ENCODE results near the gene SEMA5A.
A peak's percentile ranks its signal among the peaks of the same experiment; 100 is the strongest.

SEMA5A gene

DNA sequence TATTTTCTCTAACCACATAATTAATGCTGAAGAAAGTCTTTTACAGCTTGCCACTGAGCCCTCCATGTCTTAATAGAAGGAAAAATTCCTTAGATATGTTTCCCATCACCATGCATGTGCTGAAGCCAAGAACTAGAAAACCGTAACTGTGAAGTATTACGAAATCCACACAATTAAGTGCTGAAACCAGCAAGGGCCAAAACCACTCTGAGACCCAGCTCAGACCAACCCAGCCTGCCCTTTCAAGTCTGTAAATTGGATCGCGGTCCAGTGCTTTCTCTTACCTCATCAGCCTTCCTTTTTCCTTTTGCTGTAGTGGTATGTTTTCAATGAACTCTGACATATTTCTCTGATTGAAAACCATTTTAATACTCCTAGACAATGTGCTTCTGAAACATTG, 26.3 kb downstream of the SEMA5A start:
- peak overlapping the region in 1 of 5 donors; percentile 5 for H3K4me3 ChIP-seq (ENCODE audit: low read depth in 1 of 5, low read length in 5 of 5)
- H3K27ac ChIP-seq (ENCODE audit: low read depth, low read length): no peak overlapping the region
- H3K9me3 ChIP-seq (ENCODE audit: control insufficient read depth in 5 of 5, low read length in 5 of 5): no peaks in the 10 kb centered on the region
- H3K27me3 ChIP-seq (ENCODE audit: control insufficient read depth in 5 of 5, insufficient read depth in 4 of 5, low read length in 5 of 5): peaks cover 0 to 3% (median 0%) of the 10 kb centered on the region in 5 donors
- no peak overlapping the region for H3K9ac ChIP-seq (ENCODE audit: low read length in 5 of 5)
- peaks cover 0 to 12% (median 6%) of the 10 kb centered on the region in 5 donors for H3K4me1 ChIP-seq (ENCODE audit: control insufficient read depth in 5 of 5, insufficient read depth in 5 of 5, low read length in 5 of 5)
- no peaks in the 10 kb centered on the region for H3K36me3 ChIP-seq (ENCODE audit: control insufficient read depth in 5 of 5, insufficient read depth in 5 of 5, low read length in 5 of 5)

DNA sequence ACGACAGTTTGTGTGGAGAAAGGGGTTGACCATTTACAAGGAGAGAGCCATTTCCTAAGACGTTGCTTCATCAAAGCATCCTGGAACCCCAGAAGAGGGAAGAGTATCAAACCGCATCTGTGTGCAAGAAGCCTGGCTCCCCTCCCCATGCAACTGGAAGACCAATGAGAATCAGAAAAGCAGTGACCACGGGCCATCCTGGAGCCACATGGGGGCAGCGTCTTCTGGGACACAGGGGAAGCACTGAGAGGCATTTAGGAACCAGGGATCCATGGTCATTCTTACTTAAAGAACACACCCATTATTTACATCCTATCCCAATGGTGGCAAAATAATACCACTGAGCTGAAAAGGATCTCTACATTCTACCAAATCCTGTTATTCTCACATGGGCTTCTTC, 29.3 kb downstream of the SEMA5A start:
- H3K4me1 ChIP-seq (ENCODE audit: control insufficient read depth in 5 of 5, insufficient read depth in 5 of 5, low read length in 5 of 5): peaks cover 0 to 12% (median 6%) of the 10 kb centered on the region in 5 donors
- no peak overlapping the region for H3K27ac ChIP-seq (ENCODE audit: low read depth, low read length)
- H3K27me3 ChIP-seq (ENCODE audit: control insufficient read depth in 5 of 5, insufficient read depth in 4 of 5, low read length in 5 of 5): peaks cover 0 to 3% (median 0%) of the 10 kb centered on the region in 5 donors
- no peaks in the 10 kb centered on the region for H3K36me3 ChIP-seq (ENCODE audit: control insufficient read depth in 5 of 5, insufficient read depth in 5 of 5, low read length in 5 of 5)
- no peak overlapping the region for H3K4me3 ChIP-seq (ENCODE audit: low read depth in 1 of 5, low read length in 5 of 5)
- no peaks in the 10 kb centered on the region for H3K9me3 ChIP-seq (ENCODE audit: control insufficient read depth in 5 of 5, low read length in 5 of 5)
- no peak overlapping the region for H3K9ac ChIP-seq (ENCODE audit: low read length in 5 of 5)

GRCh38 chr5:9515436-9515835, 30.4 kb downstream of the SEMA5A start:
- no peaks in the 10 kb centered on the region for H3K36me3 ChIP-seq (ENCODE audit: control insufficient read depth in 5 of 5, insufficient read depth in 5 of 5, low read length in 5 of 5)
- H3K9me3 ChIP-seq (ENCODE audit: control insufficient read depth in 5 of 5, low read length in 5 of 5): no peaks in the 10 kb centered on the region
- peaks cover 0 to 12% (median 6%) of the 10 kb centered on the region in 5 donors for H3K4me1 ChIP-seq (ENCODE audit: control insufficient read depth in 5 of 5, insufficient read depth in 5 of 5, low read length in 5 of 5)
- H3K27me3 ChIP-seq (ENCODE audit: control insufficient read depth in 5 of 5, insufficient read depth in 4 of 5, low read length in 5 of 5): peaks cover 0 to 3% (median 0%) of the 10 kb centered on the region in 5 donors
- H3K27ac ChIP-seq (ENCODE audit: low read depth, low read length): no peak overlapping the region
- no peak overlapping the region for H3K4me3 ChIP-seq (ENCODE audit: low read depth in 1 of 5, low read length in 5 of 5)
- H3K9ac ChIP-seq (ENCODE audit: low read length in 5 of 5): no peak overlapping the region

- H3K9ac ChIP-seq (ENCODE audit: low read length in 5 of 5): no peak overlapping the region
Observed at GRCh38 chr5:9514968-9515367, 30.9 kb downstream of the SEMA5A start.

GRCh38 chr5:9513827-9514226, 32.0 kb downstream of the SEMA5A start:
- Histone ChIP-seq H3K4me3 (ENCODE audit: low read depth in 1 of 5, low read length in 5 of 5) (no peak overlapping the region), H3K27me3 (ENCODE audit: control insufficient read depth in 5 of 5, insufficient read depth in 4 of 5, low read length in 5 of 5) (peaks cover 0 to 3% (median 0%) of the 10 kb centered on the region in 5 donors), H3K4me1 (ENCODE audit: control insufficient read depth in 5 of 5, insufficient read depth in 5 of 5, low read length in 5 of 5) (no peaks in the 10 kb centered on the region), H3K9me3 (ENCODE audit: control insufficient read depth in 5 of 5, low read length in 5 of 5) (no peaks in the 10 kb centered on the region), H3K9ac (ENCODE audit: low read length in 5 of 5) (no peak overlapping the region), H3K27ac (ENCODE audit: low read depth, low read length) (no peak overlapping the region), H3K36me3 (ENCODE audit: control insufficient read depth in 5 of 5, insufficient read depth in 5 of 5, low read length in 5 of 5) (no peaks in the 10 kb centered on the region)

More at GRCh38 chr5:9514968-9515367, 30.9 kb downstream of the SEMA5A start:
- H3K9me3 ChIP-seq (ENCODE audit: control insufficient read depth in 5 of 5, low read length in 5 of 5): no peaks in the 10 kb centered on the region
- H3K4me1 ChIP-seq (ENCODE audit: control insufficient read depth in 5 of 5, insufficient read depth in 5 of 5, low read length in 5 of 5): peaks cover 0 to 8% (median 6%) of the 10 kb centered on the region in 5 donors
- H3K27ac ChIP-seq (ENCODE audit: low read depth, low read length): no peak overlapping the region
- no peaks in the 10 kb centered on the region for H3K36me3 ChIP-seq (ENCODE audit: control insufficient read depth in 5 of 5, insufficient read depth in 5 of 5, low read length in 5 of 5)
- no peak overlapping the region for H3K4me3 ChIP-seq (ENCODE audit: low read depth in 1 of 5, low read length in 5 of 5)
- peaks cover 0 to 3% (median 0%) of the 10 kb centered on the region in 5 donors for H3K27me3 ChIP-seq (ENCODE audit: control insufficient read depth in 5 of 5, insufficient read depth in 4 of 5, low read length in 5 of 5)

DNA sequence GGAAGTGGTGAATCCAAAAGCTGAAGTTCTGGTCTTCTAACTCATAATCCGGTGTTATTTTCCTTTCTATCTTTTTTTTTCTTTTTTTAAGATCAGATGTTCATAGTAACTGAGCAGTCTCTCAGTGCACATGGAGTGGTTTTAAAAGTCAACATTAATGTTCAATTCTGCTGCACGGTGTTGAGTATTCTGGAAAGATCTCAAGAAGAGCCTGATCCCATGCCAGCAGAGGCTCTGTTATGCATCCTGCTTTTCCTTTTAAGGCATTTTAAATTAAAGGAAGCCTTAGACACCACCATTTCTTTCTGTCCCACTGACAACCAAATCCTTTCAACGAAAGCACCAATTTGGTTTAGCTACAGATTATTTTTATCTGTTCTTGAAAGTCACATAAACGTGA, 33.4 kb downstream of the SEMA5A start:
- Histone ChIP-seq H3K27ac (ENCODE audit: low read depth, low read length) (no peak overlapping the region), H3K36me3 (ENCODE audit: control insufficient read depth in 5 of 5, insufficient read depth in 5 of 5, low read length in 5 of 5) (no peaks in the 10 kb centered on the region), H3K4me1 (ENCODE audit: control insufficient read depth in 5 of 5, insufficient read depth in 5 of 5, low read length in 5 of 5) (no peaks in the 10 kb centered on the region), H3K9ac (ENCODE audit: low read length in 5 of 5) (no peak overlapping the region), H3K27me3 (ENCODE audit: control insufficient read depth in 5 of 5, insufficient read depth in 4 of 5, low read length in 5 of 5) (peaks cover 0 to 3% (median 0%) of the 10 kb centered on the region in 5 donors), H3K4me3 (ENCODE audit: low read depth in 1 of 5, low read length in 5 of 5) (no peak overlapping the region), H3K9me3 (ENCODE audit: control insufficient read depth in 5 of 5, low read length in 5 of 5) (no peaks in the 10 kb centered on the region)

DNA sequence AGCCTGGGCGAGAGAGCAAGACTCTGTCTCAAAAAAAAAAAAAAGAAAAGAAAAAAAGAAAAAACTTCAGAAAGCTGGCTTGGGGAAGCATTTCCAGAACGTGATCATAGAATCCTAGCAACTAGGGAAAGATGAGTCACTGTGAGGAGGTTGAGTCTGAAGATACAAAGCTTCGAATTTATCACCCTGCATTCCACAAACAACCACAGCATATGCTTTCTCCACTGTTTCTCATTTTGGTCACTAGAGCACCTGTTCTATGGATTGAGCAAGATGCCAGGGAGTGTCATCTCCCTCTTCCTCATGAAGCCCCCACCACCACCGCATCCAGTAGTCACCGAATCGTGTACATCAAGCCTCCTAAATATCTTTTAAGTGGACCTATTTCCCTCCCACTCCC, 37.9 kb downstream of the SEMA5A start:
- Histone ChIP-seq H3K9me3 (ENCODE audit: control insufficient read depth in 5 of 5, low read length in 5 of 5) (no peaks in the 10 kb centered on the region), H3K4me3 (ENCODE audit: low read depth in 1 of 5, low read length in 5 of 5) (no peak overlapping the region), H3K27ac (ENCODE audit: low read depth, low read length) (no peak overlapping the region), H3K9ac (ENCODE audit: low read length in 5 of 5) (no peak overlapping the region), H3K4me1 (ENCODE audit: control insufficient read depth in 5 of 5, insufficient read depth in 5 of 5, low read length in 5 of 5) (no peaks in the 10 kb centered on the region), H3K27me3 (ENCODE audit: control insufficient read depth in 5 of 5, insufficient read depth in 4 of 5, low read length in 5 of 5) (no peaks in the 10 kb centered on the region), H3K36me3 (ENCODE audit: control insufficient read depth in 5 of 5, insufficient read depth in 5 of 5, low read length in 5 of 5) (no peaks in the 10 kb centered on the region)

DNA sequence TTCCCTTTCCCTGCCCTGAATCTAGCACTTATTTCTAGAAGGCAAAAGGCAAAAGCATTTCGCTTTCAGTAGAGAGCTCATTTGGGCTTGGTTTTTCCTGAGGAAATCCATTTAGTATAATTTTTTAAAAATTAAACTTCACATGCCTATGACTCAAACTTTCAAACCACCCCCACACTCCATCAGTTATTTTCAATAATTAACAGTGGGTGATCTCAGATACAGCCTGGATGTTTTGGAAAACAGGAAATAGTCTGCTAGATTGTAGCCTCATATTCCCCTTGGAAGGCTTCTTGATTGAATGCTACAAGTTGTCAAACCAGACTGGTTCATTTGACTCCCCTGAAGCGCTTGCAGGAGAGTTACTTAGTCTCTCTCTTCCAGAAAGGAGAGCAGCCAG, 40.6 kb downstream of the SEMA5A start:
- H3K27me3 ChIP-seq (ENCODE audit: control insufficient read depth in 5 of 5, insufficient read depth in 4 of 5, low read length in 5 of 5): no peaks in the 10 kb centered on the region
- H3K27ac ChIP-seq (ENCODE audit: low read depth, low read length): no peak overlapping the region
- H3K9me3 ChIP-seq (ENCODE audit: control insufficient read depth in 5 of 5, low read length in 5 of 5): no peaks in the 10 kb centered on the region
- H3K9ac ChIP-seq (ENCODE audit: low read length in 5 of 5): no peak overlapping the region
- no peaks in the 10 kb centered on the region for H3K36me3 ChIP-seq (ENCODE audit: control insufficient read depth in 5 of 5, insufficient read depth in 5 of 5, low read length in 5 of 5)
- H3K4me3 ChIP-seq (ENCODE audit: low read depth in 1 of 5, low read length in 5 of 5): no peak overlapping the region
- H3K4me1 ChIP-seq (ENCODE audit: control insufficient read depth in 5 of 5, insufficient read depth in 5 of 5, low read length in 5 of 5): no peaks in the 10 kb centered on the region

GRCh38 chr5:9502864-9503263, 43.0 kb downstream of the SEMA5A start:
- Histone ChIP-seq H3K9me3 (ENCODE audit: control insufficient read depth in 5 of 5, low read length in 5 of 5) (no peaks in the 10 kb centered on the region), H3K4me1 (ENCODE audit: control insufficient read depth in 5 of 5, insufficient read depth in 5 of 5, low read length in 5 of 5) (no peaks in the 10 kb centered on the region), H3K27ac (ENCODE audit: low read depth, low read length) (no peak overlapping the region), H3K36me3 (ENCODE audit: control insufficient read depth in 5 of 5, insufficient read depth in 5 of 5, low read length in 5 of 5) (no peaks in the 10 kb centered on the region), H3K27me3 (ENCODE audit: control insufficient read depth in 5 of 5, insufficient read depth in 4 of 5, low read length in 5 of 5) (no peaks in the 10 kb centered on the region), H3K9ac (ENCODE audit: low read length in 5 of 5) (no peak overlapping the region), H3K4me3 (ENCODE audit: low read depth in 1 of 5, low read length in 5 of 5) (no peak overlapping the region)

DNA sequence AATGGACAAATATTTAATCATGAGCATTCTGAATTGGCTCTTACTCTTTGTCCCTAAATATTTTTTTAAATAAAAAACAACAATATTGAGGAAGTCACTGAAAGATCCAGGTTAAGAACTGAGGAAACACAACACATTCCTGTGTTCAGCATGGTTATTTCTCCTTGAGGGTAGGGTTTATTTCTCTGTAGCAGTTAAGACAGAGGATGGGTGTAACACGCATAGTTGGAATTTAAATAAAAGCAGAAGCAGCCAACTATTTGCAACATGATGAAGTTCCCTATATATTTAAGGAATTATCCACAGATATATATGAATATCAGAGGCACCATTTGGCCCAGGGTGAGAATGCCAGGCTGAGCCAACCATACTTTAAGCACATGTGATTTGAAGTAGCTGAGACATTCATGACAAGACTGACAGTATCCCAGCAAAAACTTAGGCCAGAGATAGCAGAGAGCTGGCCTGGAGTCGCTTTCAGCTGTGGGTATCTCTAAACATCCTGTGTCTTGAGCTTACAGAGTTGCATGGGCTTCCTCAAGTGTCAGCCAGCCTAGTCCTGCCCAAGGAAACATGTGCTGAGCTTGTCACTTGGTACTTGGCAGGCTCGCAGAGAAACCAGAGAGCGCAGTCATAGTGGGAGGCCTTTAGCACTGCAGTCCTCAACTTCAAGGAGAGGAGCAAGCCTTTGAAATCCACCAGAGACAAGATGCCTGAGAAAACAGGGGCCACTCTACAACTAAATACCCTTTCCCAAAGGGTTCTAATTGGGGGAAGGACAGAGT, 43.6 kb downstream of the SEMA5A start:
- H3K27ac ChIP-seq (ENCODE audit: low read depth, low read length): no peak overlapping the region
- H3K9me3 ChIP-seq (ENCODE audit: control insufficient read depth in 5 of 5, low read length in 5 of 5): no peaks in the 10 kb centered on the region
- no peaks in the 10 kb centered on the region for H3K36me3 ChIP-seq (ENCODE audit: control insufficient read depth in 5 of 5, insufficient read depth in 5 of 5, low read length in 5 of 5)
- H3K4me1 ChIP-seq (ENCODE audit: control insufficient read depth in 5 of 5, insufficient read depth in 5 of 5, low read length in 5 of 5): no peaks in the 10 kb centered on the region
- no peaks in the 10 kb centered on the region for H3K27me3 ChIP-seq (ENCODE audit: control insufficient read depth in 5 of 5, insufficient read depth in 4 of 5, low read length in 5 of 5)
- no peak overlapping the region for H3K4me3 ChIP-seq (ENCODE audit: low read depth in 1 of 5, low read length in 5 of 5)
- no peak overlapping the region for H3K9ac ChIP-seq (ENCODE audit: low read length in 5 of 5)
